Mucosa of rectum (tissue), 2 donors: Measurements from ENCODE around the gene MPV17L2.
A peak's percentile ranks its signal among the peaks of the same experiment; 100 is the strongest.
"Not testable (repeated sequence)": the region's sequence is repeated elsewhere in the genome, so short reads cannot be mapped to it uniquely, and the experiment has no call there.

Experiments used
- H3K27ac ChIP-seq, 2 donors: one replicate each; pipeline ENCODE4 v1.7.0; 2013; ENCODE audit warnings: inconsistent platforms in 2 of 2, low read depth in 2 of 2, low read length in 2 of 2
- H3K27me3 ChIP-seq, 2 donors: one replicate each; pipeline ENCODE4 v1.7.0; 2013; ENCODE audit warnings: low read length in 2 of 2; ENCODE audit not compliant: control insufficient read depth in 2 of 2, insufficient read depth in 2 of 2
- H3K36me3 ChIP-seq, 2 donors: one replicate each; pipeline ENCODE4 v1.7.0; 2013; ENCODE audit warnings: low read length in 2 of 2; ENCODE audit not compliant: control insufficient read depth in 2 of 2, insufficient read depth in 2 of 2
- H3K4me1 ChIP-seq, 2 donors: one replicate each; pipeline ENCODE4 v1.7.0; 2013; ENCODE audit warnings: low read length in 2 of 2, mild to moderate bottlenecking in 1 of 2; ENCODE audit not compliant: control insufficient read depth in 2 of 2, insufficient read depth in 2 of 2
- H3K4me3 ChIP-seq, 2 donors: one replicate each; pipeline ENCODE4 v1.7.0; 2013; ENCODE audit warnings: low read length in 2 of 2
- H3K9ac ChIP-seq, 2 donors: one replicate each; pipeline ENCODE4 v1.7.0; 2013; ENCODE audit warnings: low read length in 2 of 2, low read depth in 1 of 2, mild to moderate bottlenecking in 1 of 2
- H3K9me3 ChIP-seq, 2 donors: one replicate each; pipeline ENCODE4 v1.7.0; 2013; ENCODE audit warnings: low read length in 2 of 2; ENCODE audit not compliant: control insufficient read depth in 2 of 2
- donor health status: healthy.
- donor health status: Normal muscosa, but diverticular disease.

Gene MPV17L2

GRCh38 chr19:18202778-18203407 lies 9.9 kb downstream of the MPV17L2 start:
- Histone ChIP-seq H3K36me3 (peaks cover 8 to 11% of the 10 kb centered on the region in 2 donors), H3K4me1 (peaks cover 13 to 17% of the 10 kb centered on the region in 2 donors), H3K9ac (peak overlapping the region; percentile 63 to 76), H3K9me3 (no peaks in the 10 kb centered on the region), H3K27ac (no peak overlapping the region), H3K27me3 (no peaks in the 10 kb centered on the region), H3K4me3 (peak overlapping the region; percentile 82 to 85)

DNA sequence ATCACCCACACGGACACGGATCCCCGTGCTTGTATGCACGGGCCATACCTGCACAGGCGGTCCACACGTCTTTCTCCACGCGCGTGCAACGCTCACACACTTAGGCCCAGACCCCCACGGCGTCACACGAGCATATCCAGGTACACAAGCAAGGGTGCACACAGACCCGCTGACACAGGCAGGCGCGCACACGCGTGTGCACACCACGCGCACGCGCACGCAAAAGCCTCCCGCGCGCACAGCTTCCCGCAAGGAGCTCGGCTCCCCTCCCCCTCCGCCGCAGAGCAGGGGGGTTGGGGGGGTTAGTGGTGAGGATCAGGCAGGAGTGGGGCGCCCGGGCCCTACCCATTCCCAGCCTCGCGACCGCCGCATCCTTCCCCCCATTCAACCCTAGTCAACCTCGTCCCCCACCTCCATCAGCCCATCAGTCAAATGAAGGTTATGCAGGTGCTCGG lies 10.4 kb downstream of the MPV17L2 start:
- Histone ChIP-seq H3K27me3 (no peaks in the 10 kb centered on the region), H3K9ac (peak overlapping the region; percentile 63 to 76), H3K27ac (peak overlapping the region; percentile 31 to 79), H3K4me3 (peak overlapping the region; percentile 82 to 85), H3K9me3 (no peaks in the 10 kb centered on the region), H3K4me1 (peaks cover 13 to 17% of the 10 kb centered on the region in 2 donors), H3K36me3 (peaks cover 3 to 6% of the 10 kb centered on the region in 2 donors)

GRCh38 chr19:18203863-18204393 lies 10.9 kb downstream of the MPV17L2 start, which contains the start of gene RAB3A:
Gene RAB3A (minus strand): TSS chr19:18204042. CDS start chr19:18202740, 1,302 bp downstream.
- Histone ChIP-seq H3K9ac (peak within 1 kb of the TSS; percentile 88 to 93), H3K9me3 (no peaks in the 10 kb centered on the region), H3K36me3 (peaks cover 0 to 3% of the 10 kb centered on the region in 2 donors), H3K27me3 (peaks cover 0 to 5% of the 10 kb centered on the region in 2 donors), H3K4me1 (peaks cover 13 to 17% of the 10 kb centered on the region in 2 donors), H3K27ac (peak within 1 kb of the TSS; percentile 94 to 96), H3K4me3 (peak within 1 kb of the TSS; percentile 82 to 85)

- H3K9me3 ChIP-seq, result no peaks in the 10 kb centered on the region
- peak overlapping the region; percentile 88 to 93 for H3K9ac ChIP-seq
- peak overlapping the region; percentile 94 to 96 for H3K27ac ChIP-seq
- peaks cover 0 to 5% of the 10 kb centered on the region in 2 donors for H3K27me3 ChIP-seq
- peaks cover 0 to 3% of the 10 kb centered on the region in 2 donors for H3K36me3 ChIP-seq
- H3K4me1 ChIP-seq, result peaks cover 13 to 17% of the 10 kb centered on the region in 2 donors
- H3K4me3 ChIP-seq, result peak overlapping the region; percentile 63 to 80
Observed at GRCh38 chr19:18204394-18205199, 11.6 kb downstream of the MPV17L2 start.

DNA sequence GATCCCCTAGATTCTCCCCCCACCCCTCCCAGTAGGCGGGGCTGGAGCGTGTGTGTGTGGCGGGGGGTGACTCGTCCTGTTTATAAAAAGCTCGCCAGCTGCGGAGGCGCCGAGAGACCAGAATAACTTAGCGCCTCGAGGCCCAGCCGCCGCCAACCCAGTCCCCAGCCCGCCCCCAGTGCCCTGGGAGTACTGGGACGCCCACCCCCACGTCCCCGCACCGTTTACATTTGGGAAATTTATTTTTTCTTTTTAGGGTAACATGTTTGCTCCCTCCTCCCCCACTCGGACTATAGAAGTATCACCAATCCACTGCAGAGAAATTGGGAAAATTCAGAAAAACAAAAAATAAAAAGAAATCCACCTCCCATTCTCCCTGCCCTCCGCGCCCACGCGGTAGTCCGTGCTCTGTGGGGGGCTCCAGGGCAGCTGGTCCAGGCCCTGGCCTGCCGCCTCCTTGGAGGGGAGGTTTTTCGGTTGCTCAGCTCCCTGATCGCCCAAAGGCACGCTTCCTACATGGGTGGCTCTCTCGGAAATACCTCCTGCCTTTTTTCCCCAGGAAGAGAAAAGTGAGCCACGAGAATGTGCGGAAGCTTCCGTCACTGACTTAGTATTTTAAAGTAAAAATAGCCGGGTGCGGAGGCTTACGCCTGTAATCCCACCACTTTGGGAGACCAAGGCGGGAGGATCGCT lies 12.3 kb downstream of the MPV17L2 start:
- Histone ChIP-seq H3K36me3 (peaks cover 0 to 2% of the 10 kb centered on the region in 2 donors), H3K4me1 (peaks cover 13 to 17% of the 10 kb centered on the region in 2 donors), H3K9me3 (no peaks in the 10 kb centered on the region), H3K27me3 (peaks cover 0 to 5% of the 10 kb centered on the region in 2 donors), H3K27ac (peak overlapping the region; percentile 94 to 96), H3K4me3 (peak overlapping the region; percentile 63 to 80), H3K9ac (peak overlapping the region; percentile 88 to 93)

DNA sequence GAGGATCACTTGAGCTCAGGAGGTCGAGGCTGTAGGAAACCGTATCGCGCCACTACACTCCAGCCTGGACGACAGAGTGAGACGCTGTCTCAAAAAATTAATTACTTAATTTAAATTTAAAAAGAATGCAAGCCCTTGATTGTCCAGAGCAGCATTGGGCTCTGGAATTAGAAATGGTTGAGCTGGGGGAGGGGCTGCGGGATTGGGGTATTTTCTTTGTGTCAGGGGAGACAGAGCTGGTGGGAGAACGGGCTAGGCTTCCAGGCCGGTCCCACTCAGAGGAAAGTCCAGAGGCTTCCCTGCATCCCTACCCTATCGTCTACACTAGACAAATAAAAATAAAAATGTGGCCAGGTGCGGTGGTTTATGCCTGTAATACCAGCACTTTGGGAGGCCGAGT lies 13.0 kb downstream of the MPV17L2 start:
- Histone ChIP-seq H3K4me3 (no peak overlapping the region), H3K27me3 (peaks cover 0 to 5% of the 10 kb centered on the region in 2 donors), H3K36me3 (no peaks in the 10 kb centered on the region), H3K27ac (peak overlapping the region in 1 of 2 donors; percentile 96), H3K9ac (no peak overlapping the region), H3K4me1 (peaks cover 13 to 17% of the 10 kb centered on the region in 2 donors), H3K9me3 (no peaks in the 10 kb centered on the region)

GRCh38 chr19:18208098-18208951 lies 15.3 kb downstream of the MPV17L2 start:
- Histone ChIP-seq H3K9me3 (no peaks in the 10 kb centered on the region), H3K4me1 (peaks cover 4 to 8% of the 10 kb centered on the region in 2 donors), H3K27me3 (peaks cover 0 to 5% of the 10 kb centered on the region in 2 donors), H3K9ac (no peak overlapping the region), H3K27ac (no peak overlapping the region), H3K4me3 (no peak overlapping the region), H3K36me3 (no peaks in the 10 kb centered on the region)

GRCh38 chr19:18209912-18210311 lies 16.9 kb downstream of the MPV17L2 start:
- H3K36me3 ChIP-seq, H3K27ac ChIP-seq: not testable (repeated sequence)

GRCh38 chr19:18211683-18212082 lies 18.7 kb downstream of the MPV17L2 start:
- Histone ChIP-seq H3K9ac (no peak overlapping the region), H3K4me3 (no peak overlapping the region), H3K36me3 (no peaks in the 10 kb centered on the region), H3K27me3 (peaks cover 0 to 5% of the 10 kb centered on the region in 2 donors), H3K9me3 (no peaks in the 10 kb centered on the region), H3K4me1 (no peaks in the 10 kb centered on the region), H3K27ac (no peak overlapping the region)

More at GRCh38 chr19:18209912-18210311, 16.9 kb downstream of the MPV17L2 start:
- H3K27me3 ChIP-seq, H3K9ac ChIP-seq, H3K9me3 ChIP-seq, H3K4me1 ChIP-seq, H3K4me3 ChIP-seq: not testable (repeated sequence)
